NB4 (cell line): Measurements from ENCODE around the gene CHRM4.

Source experiments
- POLR2A ChIP-seq: IDR thresholded peaks from 2 replicates; pipeline ENCODE4 v1.6.1; 2011; ENCODE audit warnings: mild to moderate bottlenecking; ENCODE audit not compliant: insufficient read length; ENCODE audit errors: extremely low read depth
- TF ChIP-seq, protein P1 (sequence below): IDR thresholded peaks from one replicate; pipeline ENCODE4 v1.5.1; 2012; ENCODE audit warnings: low read depth, low read length

DNA sequence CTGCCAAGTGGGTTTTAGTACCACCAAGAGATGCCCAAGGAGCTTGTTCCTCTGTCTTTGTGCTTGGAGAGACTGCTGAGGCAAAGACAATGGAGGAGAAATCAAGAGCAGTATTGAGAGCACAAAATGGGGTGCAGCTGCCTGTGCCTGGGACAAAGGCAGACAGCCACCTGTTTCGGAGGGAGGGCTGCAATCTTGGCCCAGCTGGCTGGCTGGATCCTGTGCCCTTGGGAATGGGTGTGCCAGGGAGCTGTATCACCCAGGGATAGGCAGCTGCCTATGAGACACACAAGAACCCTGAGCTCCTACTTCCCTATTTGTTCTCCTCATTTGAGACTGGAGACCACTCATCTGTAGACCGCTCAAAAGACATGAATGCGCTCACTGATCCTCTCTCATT, 23.3 kb upstream of the CHRM4 start:
- TF ChIP-seq, protein P1, sequence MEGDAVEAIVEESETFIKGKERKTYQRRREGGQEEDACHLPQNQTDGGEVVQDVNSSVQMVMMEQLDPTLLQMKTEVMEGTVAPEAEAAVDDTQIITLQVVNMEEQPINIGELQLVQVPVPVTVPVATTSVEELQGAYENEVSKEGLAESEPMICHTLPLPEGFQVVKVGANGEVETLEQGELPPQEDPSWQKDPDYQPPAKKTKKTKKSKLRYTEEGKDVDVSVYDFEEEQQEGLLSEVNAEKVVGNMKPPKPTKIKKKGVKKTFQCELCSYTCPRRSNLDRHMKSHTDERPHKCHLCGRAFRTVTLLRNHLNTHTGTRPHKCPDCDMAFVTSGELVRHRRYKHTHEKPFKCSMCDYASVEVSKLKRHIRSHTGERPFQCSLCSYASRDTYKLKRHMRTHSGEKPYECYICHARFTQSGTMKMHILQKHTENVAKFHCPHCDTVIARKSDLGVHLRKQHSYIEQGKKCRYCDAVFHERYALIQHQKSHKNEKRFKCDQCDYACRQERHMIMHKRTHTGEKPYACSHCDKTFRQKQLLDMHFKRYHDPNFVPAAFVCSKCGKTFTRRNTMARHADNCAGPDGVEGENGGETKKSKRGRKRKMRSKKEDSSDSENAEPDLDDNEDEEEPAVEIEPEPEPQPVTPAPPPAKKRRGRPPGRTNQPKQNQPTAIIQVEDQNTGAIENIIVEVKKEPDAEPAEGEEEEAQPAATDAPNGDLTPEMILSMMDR: no peak
- TF ChIP-seq POLR2A: no peak
